COLO668 (cell line): Measurements from ENCODE around the gene AXIN1.

Source experiments
- DNase-seq: peaks from one replicate; lab custom pipeline; 2025; ENCODE audit not compliant: unreplicated experiment; lab: John Stamatoyannopoulos, UW

AXIN1 gene

DNA sequence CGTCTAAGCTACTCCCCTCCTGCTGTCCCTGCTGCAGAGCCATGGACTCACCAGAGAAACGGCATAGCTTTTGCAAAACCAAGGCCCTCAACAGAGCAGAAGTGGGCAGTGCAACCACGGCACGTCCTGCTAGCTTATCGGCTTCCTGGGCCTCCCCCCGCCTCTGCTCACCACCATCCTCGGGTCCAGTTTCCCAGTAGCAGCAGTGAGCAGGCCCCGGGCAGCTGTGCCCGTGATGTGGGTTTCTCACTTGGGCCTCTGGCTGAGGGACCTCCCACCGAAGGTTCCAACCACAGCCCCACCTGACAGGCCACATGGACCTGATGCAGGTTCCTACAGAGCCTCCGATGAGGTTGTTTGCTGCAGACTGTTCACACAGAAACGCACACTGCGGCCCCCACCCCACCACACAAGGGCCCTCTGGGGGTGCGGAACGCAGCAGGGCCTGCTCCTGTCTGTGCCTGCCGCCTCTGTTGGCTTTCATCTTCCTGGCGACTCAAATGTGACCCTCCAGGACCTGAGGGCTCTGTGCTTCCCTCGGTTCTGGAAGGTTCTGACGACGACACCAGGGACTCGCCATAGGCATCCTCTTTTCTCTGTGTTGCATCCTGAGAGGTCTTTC is 44.7 kb downstream of the AXIN1 start:
- DNase-seq, result no peak

DNA sequence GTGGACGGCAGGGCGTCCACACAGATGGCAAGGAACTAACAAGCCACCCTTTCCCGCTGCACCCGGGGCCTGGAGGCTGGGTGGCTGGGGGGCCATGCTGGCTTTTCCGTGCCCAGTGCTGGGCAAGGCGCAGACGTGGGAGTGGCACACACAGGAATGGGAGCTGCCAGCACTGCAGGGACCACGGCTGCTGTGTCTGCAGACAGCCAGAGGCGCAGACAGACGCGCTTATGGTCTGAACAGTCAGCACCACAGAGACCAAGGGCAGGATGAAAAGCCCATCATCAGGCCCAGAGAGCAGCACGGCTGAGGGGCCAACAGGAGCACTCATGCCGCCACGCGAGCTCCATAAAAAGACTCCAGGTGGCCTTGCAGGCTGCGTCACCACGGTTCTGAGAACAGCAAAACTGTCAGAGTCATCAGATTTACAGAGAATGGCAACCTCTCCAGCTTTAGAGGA is 45.6 kb downstream of the AXIN1 start:
- no peak for DNase-seq

DNA sequence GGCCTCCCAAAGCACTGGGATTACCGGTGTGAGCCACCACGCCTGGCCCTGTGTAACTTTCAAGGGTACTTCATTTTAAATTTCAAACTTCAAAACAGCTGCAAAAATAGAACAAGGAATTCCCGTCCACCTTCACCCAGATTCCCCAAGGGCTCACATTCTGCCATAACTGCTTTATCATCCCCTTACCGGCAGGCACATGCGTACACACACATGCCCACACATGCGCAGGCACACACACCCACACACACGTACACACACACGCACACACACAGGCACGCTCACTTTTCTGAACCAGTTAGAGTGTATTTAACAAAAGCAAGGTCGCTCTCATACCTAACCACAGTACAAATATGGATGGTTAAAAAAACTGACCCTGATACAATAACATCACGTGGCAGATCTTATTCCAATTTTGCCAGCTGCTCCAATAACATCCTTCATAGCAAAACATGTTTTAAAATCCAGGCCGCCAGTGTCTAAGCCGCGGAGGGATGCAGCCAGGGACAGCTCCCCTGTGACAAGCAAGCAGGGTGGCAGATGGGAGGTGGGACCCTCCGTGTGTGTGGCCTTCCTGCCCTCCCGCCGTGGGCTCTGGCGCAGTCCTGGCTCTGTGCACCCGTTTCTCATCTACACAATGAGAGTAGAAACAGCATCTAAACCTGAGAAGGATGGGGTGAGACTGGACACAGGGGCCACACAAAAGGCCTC is 46.5 kb downstream of the AXIN1 start:
- DNase-seq, result peak; percentile 19

DNA sequence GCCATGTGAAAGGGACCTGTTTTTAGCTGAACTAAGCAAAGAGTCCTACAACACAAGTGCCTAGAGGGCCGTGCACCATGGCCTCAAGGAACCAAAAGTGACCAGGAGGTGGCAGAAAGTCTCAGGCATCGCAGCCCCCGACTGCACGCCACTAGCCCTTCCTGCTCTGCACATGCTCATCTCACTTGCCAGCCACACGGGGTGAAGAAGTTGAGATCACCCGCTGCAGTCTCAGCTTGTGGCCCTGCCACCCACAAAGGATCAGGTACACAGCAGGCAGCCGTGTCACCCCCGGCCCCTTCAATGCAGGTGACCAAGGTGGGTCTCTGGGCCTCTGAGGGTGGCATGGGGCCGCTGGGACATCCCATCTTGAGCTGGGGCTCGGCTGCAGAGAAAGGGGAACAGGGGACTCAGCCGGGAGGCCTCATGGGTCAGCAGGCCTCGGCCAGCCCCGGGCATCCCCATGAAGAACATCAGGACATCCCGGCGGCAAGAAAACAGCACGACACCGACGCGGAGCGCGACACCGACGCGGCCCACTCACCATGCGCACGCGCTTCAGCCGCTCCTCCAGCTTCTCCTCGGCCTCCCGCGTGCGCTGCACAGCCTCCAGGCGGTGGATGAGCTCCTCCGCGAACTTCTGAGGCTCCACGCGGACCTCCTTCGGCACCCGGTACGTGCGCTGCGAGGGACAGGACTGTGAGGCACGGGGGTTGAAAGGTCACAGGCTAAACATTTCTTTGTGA is 48.6 kb downstream of the AXIN1 start:
- peak; percentile 24 for DNase-seq

DNA sequence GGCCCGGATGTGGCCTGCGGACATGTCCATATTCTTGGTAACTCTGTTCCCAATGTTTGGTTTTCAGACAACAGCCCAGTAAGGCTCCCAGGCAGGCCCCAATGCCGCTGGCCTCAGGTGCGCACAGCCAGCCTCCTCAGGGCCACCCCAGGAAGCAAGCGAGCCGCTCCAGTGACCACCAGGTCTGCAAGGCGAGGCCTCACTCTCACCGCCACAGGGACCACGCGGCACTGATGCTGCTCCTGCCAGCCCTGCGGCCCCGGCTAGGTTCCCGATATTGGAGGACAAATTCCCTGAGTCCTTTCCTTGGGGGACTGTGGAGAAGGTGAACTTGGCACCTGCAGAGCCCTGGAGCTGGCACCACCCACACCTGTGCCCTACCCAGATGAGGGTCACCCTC is 50.6 kb downstream of the AXIN1 start:
- no peak for DNase-seq

DNA sequence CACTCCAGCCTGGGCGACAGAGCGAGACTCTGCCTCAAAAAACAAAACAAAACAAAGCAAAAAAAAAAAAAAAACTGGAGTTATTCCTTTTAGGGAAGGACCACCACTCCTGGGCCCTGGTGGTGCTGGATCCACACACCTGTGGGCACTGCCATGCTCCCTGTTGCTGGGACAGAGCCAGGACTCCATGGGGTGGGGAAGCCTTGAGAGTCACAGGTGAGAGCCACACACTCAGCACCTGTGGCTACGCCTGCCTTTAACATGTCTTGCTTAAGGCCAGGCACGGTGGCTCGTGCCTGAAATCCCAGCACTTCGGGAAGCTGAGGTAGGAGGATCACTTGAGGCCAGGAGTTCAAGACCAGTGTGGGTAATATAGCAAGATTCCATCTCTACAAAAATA is 51.3 kb downstream of the AXIN1 start:
- DNase-seq, result no peak

DNA sequence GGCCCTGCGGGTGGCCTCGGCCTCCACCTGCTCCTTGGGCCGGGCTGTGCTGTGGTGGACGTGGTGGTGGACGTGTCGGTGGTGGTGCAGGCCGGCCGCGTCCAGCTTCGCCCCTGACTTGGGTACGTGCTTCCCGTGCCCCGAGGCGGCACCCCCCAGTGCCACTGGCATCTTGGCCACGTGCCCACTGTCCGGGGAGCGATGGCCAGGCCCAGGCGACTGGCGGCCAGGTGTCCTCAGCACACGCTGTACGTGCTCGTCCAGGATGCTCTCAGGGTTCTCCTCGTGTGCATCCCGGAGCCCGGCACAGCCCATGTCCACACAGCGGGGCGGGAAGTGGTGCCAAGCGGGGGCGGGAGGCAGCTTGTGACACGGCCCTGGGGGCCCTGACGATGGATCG is 54.7 kb downstream of the AXIN1 start:
- no peak for DNase-seq

DNA sequence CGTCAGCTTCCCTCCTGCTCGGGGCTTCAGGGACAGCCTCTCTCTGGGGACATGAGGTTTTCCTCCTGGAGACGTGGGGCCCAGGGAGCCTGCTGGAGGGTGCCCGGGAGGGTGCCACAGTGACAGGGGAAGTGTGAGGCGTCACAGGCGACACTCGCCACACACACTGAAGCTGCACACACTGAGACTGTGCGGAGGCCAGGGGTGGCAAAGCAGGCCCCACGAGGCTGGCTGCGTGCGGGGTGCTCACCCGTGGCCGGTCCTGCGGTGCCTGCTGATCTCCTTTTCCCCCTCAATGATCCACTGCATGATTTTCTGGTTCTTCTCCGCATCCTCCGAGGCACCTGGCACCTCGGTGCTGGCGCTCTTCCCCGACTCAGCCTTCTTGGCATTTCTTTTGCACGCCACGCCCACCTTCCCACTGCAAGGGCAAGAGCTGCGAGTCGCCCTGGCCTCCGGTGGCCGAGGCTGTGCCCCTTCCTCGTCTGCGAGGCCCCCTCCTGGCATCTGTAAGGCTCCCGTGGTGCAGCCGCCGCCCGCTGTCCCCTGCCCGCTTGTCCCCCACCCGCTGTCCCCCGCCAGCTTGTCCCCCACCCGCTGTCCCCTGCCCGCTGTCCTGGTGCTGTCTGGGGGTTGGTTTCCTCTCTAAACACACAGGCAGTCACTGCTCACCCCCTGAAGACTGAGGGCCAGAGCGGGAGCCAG is 55.6 kb downstream of the AXIN1 start:
- DNase-seq, result no peak

DNA sequence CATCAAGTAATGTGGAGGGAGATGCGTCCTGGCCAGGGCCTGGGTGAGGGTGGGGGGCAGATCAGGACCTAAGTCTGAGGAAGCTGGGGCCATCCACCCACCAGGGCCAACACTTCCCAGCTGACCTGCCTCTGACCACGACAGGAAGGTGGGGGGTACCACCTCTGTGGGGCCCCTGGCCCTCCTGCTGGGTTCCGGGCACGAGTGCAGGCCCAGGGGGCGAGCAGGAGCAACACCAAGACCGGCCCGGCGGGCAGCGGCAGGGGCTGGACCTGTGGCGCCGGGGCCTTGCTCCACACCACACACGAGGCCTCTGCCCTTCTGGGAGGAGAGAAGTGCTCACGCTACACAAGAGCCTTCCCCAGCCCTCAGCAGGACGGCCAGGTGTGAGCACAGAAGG is 56.2 kb downstream of the AXIN1 start:
- DNase-seq, result no peak

DNA sequence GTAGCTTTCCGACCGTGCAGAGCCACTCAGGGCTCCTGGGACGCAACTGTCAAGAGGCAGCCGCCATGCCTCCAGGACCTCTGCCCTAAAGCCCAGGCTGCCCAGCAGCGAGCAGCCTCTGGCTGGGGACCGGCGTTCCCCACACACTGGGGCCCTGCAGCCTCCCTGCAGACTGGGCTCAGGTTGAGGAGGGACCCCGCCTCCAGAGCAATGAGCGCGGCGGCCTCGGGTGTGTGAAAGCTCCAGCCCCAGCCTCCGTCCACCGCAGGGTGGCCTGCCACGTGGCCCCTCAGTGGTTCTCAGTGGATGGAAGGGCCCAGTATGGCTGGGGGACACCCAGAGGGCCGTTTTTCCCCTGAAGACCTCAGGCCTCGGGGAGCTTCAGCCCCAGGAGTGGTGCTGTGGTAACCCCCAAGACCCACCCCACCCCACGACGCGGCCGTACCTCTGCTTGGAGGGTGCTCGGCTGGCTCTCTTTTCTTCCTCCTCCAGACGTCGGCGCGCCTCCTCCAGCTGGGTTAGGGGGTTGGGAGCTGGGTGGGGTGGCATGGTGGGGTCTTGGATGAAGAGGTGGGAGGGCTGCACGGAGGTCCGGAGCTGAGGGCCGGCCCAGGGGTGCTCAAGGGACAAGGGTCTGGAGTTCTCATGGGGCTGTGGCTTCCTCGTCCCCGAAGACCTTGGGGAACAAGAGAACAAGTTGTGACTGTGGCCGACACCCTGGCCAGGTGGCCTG is 59.3 kb downstream of the AXIN1 start:
- no peak for DNase-seq

DNA sequence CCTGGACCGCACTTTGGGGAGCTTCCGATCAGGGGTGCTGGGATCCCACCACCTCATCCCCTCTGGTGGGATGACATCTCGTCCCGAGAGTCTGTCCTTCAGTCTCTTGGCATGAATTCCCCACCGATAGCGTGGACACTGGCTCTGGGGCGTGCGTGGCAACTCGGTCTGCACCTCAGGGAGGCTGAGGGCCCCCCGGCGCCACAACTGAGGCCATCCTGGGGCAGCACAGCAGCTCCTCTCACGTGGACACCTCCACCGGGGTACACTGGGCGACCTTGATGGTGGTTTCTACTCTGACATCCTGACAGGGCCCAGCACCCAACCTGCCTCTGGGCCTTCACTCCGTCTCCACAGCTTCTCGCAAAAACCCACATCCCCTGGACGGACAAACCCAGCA is 61.0 kb downstream of the AXIN1 start:
- no peak for DNase-seq

DNA sequence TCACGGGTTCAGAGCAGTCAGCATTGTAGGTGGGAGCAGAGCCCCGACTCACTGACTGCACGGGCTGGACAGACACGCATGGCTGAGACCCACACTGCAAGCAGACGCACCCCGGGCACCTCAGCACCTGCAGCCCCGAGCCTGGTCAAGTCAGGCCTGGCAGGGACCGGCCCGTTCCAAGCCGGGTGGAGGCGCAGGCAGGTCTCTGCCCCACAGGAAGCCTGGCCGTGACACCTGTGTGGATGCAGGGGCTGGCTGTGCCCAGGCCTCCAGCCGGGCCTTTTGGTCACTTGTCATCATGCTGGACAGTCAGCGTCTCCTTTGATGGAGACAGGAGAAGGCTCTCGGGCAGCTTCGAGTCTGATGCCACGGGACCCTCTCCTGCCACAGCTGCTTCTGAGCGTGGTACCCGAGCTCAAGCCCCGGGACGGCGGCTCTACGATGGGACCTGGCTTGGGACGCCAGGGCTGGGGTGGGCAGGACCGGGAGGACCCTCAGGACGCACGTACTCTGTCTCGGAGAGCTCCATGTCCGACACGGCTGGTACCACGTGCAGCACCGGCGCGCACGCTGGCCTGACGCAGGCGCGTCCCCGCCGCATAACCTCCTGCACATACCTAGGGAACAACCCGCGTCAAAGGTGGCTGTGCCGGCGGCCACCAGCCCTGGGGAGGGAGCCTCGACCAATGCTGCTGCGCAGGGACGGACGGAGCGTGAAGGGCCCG is 61.7 kb downstream of the AXIN1 start:
- no peak for DNase-seq

DNA sequence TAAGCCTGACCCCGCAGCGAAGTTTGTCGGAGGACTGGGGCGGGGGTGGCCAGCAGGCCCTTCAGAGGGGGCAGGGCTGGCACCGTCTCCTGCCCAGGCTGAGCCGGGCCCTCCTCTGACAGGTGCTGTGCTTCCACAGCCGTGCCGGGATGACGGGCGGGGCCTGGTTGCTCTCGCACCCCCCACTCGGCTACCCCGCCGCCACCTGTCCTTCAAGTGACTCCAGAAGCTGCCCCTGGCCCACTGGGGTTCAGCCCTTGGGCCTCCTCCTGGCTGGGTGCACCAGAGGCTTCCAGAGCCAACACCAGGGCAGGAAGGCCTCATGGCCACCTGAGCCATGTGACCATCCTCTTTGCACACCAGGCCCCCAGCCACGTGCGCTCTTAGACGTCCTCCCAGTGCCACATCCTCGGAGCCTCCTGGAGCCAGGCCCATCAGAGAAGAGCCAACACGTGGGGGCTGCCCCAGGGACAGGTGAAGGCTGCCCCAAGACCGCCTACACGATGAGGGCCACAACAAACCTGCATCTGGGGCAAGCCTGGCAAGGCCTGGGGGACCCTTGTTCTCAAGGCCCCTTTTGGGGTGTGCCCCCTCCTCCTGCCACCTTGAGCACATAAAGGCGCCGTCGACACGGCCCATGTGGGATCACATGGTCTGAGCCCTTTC is 62.4 kb downstream of the AXIN1 start:
- no peak for DNase-seq

DNA sequence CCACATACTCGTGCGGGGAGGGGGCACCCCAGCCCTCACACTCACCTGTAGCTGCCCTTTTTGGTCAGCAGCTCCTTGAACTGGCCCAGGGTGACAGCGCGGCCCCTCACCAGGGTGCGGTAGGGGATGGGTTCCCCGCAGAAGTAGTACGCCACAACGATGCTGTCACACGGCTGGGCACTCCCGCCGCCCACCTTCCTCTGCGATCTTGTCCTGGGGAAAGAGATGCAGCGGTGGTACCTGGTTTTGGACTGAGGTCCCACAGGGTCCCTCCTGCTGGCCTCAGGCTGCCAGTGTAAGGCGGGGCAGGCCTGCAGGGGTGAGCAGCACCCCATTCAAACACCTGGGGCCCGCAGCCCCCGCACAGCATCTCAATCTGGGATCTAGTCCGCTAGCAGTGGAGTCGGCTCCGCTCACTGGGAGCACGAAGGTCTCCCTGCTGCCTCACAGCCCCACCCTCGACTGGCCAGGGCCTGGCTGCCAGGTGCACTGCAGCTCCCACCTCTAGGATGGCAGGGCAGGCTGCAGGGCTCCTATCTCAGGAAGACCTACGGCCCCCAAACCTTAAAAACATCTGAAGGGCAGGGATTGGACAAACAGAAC is 63.0 kb downstream of the AXIN1 start:
- DNase-seq, result no peak

DNA sequence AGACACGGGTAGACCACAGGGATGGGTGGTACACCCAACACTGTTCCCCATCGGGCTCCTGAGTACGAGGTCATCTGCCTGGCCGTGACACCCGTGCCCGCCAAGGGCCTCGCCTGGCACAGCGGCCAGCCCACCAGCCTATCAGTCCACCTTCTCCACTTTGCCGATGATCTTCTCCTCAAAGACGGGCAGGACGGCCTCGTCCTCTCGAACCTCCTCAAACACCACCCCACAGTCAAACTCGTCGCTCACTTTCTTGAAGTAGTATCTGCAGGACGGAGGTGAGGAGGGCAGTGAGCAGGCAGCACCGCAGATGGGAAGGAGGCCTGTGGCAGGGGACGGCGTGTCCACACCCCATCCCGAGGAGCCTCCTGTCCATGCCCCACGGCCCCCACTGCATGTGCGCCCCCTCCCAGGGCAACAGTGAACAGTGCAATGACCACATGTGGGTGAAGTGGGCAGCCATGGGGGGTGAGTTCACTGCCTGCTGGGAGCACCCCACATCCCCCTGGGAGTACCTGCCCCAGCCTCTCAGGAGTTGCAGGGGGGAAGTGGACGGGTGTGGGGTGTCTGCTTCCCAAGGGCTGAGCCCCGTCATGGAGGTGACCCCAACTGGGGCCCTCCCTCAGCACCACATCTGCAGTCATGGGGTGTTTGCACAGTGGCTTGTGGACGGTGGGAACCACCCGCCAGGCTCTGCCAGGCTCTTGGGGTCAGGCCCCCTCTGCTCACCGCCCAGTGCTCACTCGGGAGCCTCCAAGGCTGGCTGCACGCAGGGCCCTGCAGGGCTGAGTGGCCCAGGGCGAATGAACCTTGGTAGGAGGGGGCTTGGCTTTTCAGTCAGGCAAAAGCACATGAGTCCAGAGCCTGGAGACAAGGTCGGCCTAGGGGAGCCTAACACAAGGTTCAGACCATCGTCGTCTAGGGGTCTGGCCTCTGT is 64.3 kb downstream of the AXIN1 start:
- no peak for DNase-seq

DNA sequence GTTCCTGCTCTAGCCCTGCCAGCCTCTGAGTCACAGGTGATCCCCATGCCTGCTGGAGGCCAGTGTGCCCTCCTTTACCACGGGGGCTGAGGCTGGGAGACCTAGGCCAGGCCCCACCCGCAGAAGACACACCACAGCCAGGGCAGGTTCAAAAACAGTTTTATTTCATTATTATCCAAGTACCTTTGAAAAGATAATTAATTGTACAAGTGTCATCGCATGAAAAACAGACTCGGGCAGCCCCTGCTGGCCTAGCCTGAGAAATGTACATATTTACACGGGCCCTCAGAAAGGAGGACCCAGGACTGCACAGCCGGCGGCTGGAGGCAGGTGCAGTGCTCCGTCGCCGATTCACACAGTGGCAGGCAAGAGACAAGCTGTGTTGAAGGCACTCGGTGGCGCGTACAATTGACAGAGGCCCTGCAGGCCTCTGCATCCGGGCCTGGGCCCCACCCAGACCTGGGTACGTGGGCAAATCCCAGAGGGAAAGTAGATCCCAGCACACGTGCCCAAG is 65.2 kb downstream of the AXIN1 start:
- DNase-seq, result peak; percentile 85

DNA sequence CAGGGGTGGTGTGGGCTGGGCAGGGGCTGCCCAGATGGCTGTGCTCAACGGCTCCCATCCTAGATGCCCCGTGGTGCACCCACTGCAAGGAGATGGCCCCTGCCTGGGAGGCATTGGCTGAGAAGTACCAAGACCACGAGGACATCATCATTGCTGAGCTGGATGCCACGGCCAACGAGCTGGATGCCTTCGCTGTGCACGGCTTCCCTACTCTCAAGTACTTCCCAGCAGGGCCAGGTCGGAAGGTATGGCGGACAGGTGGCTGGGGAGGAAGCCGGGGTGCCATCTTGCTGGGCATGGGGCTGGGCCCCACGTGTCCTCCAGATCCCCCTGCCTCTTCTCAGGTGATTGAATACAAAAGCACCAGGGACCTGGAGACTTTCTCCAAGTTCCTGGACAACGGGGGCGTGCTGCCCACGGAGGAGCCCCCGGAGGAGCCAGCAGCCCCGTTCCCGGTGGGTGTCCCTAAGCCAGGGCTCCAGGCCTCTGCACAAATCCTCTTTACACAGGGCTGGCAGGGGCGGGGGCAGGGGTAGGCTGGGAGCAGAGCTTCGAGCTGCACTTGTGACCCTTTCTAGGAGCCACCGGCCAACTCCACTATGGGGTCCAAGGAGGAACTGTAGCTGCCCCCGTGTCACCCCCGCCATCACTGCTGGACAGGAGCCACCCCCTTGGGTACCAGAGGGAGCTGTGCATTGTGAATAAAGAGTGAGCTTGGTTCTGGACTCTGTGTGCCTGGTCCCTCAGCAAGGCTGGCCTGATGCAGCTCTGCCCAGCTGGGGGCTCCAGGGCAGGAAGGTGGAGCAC is 65.8 kb downstream of the AXIN1 start:
- no peak for DNase-seq
